Measurements from ENCODE around the gene SLC25A21.
"Not testable (repeated sequence)": the region's sequence is repeated elsewhere in the genome, so short reads cannot be mapped to it uniquely, and the experiment has no call there.

Gene SLC25A21

GRCh38 chr14:37093364-37093763 is 79.0 kb downstream of the SLC25A21 start:
- FAIRE-seq (no peak), DNase-seq (ENCODE audit: insufficient read length, low spot score) (no peak)

GRCh38 chr14:37091651-37092050 is 80.8 kb downstream of the SLC25A21 start:
- DNase-seq (ENCODE audit: insufficient read length, low spot score) (no peak), FAIRE-seq (no peak)

GRCh38 chr14:37090026-37090425 is 82.4 kb downstream of the SLC25A21 start:
- FAIRE-seq (no peak), DNase-seq (ENCODE audit: insufficient read length, low spot score) (no peak)

- no peak for FAIRE-seq
Observed at GRCh38 chr14:37089410-37089809, 83.0 kb downstream of the SLC25A21 start.

GRCh38 chr14:37088356-37089215 is 83.8 kb downstream of the SLC25A21 start:
- DNase-seq (ENCODE audit: insufficient read length, low spot score), result no peak
- no peak for FAIRE-seq

More at GRCh38 chr14:37089410-37089809, 83.0 kb downstream of the SLC25A21 start:
- DNase-seq (ENCODE audit: insufficient read length, low spot score), result no peak

DNA sequence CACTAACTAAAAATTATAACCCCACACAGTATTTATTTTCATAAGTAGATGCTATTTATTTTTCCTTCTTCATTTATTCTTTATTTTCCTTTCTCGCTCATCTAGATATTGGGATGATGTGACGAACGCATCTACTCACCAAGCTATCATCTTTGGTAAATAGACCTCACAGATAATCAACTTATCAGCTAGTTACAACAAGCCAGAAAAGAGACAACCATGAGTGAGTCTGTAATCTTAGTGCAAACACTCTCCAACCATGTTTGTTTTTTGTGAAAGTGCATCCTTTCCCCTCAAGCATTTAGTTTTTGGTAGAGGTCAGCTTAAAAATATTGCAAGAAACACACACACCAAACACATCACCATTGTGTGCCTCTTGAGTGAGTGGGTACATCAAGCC is 84.9 kb downstream of the SLC25A21 start:
- DNase-seq (ENCODE audit: insufficient read length, low spot score), result no peak
- FAIRE-seq, result no peak

- DNase-seq (ENCODE audit: insufficient read length, low spot score) (no peak), FAIRE-seq (no peak)
Observed at GRCh38 chr14:37083599-37083998, 88.8 kb downstream of the SLC25A21 start.

DNA sequence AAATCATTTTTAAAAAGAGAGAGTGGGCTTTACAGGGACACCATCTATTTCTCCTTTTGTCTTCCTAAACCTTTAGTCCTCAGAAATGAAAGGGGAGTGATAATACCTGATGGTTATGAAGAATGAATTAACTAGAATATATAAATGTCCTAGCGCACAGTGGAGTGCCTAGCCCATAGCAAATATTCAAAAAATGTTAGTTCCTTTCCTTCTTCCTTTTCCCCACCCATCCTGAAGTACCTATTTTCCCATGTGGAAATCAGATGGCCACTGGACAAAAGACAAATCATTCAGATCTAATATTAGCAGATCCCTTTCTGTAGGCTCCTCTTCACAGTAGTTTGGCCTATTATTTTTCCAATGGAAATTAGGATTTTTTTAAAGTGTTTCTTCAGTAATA is 90.0 kb downstream of the SLC25A21 start:
- no peak for DNase-seq (ENCODE audit: insufficient read length, low spot score)
- no peak for FAIRE-seq

GRCh38 chr14:37081856-37082255 is 90.5 kb downstream of the SLC25A21 start:
- DNase-seq (ENCODE audit: insufficient read length, low spot score) (no peak), FAIRE-seq (no peak)

DNA sequence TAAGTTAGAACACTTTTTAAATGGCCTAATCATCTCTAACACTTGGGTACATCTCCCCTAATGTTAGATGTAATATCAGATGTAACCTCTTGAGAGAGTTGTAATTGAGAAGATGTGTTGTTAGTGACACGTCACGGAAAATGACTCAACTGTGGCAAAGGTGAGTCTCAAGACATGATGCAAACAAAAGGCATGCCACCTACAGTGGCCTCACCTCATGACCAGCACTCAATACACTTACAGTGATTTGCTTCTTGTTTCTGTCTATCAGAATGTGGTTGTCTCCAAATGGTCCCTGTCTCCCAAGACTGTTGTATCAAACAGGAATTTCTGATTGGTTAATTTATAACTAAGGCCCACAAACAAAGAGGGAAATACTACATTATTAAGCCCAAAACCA is 91.2 kb downstream of the SLC25A21 start:
- FAIRE-seq (no peak), DNase-seq (ENCODE audit: insufficient read length, low spot score) (no peak)

DNA sequence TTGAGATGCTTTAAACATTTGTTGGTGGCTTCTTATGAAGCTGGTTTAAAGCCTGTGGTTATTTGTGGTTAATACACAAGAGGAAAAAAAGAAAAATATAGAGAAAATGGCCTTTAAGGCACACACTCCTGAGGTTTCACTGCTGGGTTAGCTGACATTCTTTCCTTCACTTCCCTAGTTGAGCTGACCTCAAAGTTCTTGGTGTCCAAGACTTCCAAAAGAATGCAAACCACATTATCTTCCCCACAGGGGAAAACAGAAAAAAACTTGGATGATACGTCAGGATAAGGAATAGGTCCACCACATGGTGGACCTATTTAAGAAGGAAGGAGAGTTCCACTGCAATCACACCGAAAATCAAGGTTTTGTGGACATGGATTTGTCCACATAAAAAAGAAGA is 94.3 kb downstream of the SLC25A21 start:
- DNase-seq (ENCODE audit: insufficient read length, low spot score), result no peak
- FAIRE-seq, result no peak

GRCh38 chr14:37074320-37074719 is 98.1 kb downstream of the SLC25A21 start:
- FAIRE-seq, result not testable (repeated sequence)

GRCh38 chr14:37063467-37064240 is 108.8 kb downstream of the SLC25A21 start:
- FAIRE-seq, result no peak
- DNase-seq (ENCODE audit: insufficient read length, low spot score), result no peak

More at GRCh38 chr14:37074320-37074719, 98.1 kb downstream of the SLC25A21 start:
- not testable (repeated sequence) for DNase-seq (ENCODE audit: insufficient read length, low spot score)

DNA sequence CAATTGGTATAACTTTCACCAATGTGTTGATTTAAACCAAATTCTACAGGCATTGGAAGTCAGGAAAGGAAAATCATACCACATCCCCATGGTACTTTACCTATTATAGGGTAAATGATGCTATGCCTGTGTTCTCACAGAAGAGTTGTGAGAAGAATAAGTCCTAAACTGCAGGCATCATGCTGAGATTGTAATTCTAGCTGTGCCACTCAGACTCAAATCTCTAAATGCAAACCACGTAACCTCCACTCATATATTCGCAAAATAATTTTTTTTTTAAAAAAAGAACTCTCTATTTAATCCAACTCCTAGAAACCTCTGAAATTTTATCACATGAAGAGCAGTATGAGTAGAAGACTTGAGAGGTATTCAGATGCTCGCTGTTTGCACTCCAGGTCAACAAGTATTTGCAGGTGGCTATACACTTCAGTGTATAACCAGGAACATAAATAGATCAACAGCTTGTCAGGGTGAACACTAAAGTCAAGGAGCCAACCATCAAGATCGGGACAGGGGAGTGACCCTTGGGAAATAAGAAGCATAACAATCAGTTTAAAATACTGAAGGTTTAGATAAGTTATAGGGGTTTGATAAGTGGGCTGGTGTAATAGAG is 110.1 kb downstream of the SLC25A21 start:
- FAIRE-seq (no peak), DNase-seq (ENCODE audit: insufficient read length, low spot score) (no peak)

DNA sequence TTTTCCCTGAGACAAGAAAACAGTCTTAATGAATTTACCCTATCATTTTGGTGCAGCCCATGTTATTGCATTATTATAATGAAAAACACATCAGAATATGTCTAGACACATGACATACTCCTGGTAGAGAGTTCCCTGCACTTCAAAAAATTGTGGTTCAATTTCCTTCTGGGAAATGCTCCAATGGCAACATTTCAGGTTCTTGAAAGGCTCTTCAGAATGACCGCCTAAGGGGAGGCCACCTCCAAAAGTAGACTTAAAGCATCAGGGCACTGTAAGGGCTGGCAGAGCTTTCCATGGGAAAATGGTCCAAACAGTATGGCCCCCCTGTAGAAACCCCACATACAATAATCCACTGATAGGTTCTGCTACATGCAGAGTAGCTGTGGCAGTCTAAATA is 110.7 kb downstream of the SLC25A21 start:
- no peak for FAIRE-seq

GRCh38 chr14:37060496-37061260 is 111.7 kb downstream of the SLC25A21 start:
- no peak for FAIRE-seq
- no peak for DNase-seq (ENCODE audit: insufficient read length, low spot score)

More for the DNA sequence above, 110.7 kb downstream of the SLC25A21 start:
- no peak for DNase-seq (ENCODE audit: insufficient read length, low spot score)

- DNase-seq (ENCODE audit: insufficient read length, low spot score), result no peak
- no peak for FAIRE-seq
Observed at GRCh38 chr14:37057776-37058175, 114.6 kb downstream of the SLC25A21 start.

- no peak for FAIRE-seq
Observed at GRCh38 chr14:37056473-37056872, 115.9 kb downstream of the SLC25A21 start.

GRCh38 chr14:37054869-37055268 is 117.5 kb downstream of the SLC25A21 start:
- no peak for DNase-seq (ENCODE audit: insufficient read length, low spot score)
- FAIRE-seq, result no peak

More at GRCh38 chr14:37056473-37056872, 115.9 kb downstream of the SLC25A21 start:
- DNase-seq (ENCODE audit: insufficient read length, low spot score), result no peak

GRCh38 chr14:37054144-37054543 is 118.3 kb downstream of the SLC25A21 start:
- DNase-seq (ENCODE audit: insufficient read length, low spot score) (no peak), FAIRE-seq (no peak)
